SK-N-SH (cell line): Measurements from ENCODE around the gene MST1R. TPM values are rescaled to one million over a fixed set of nuclear protein-coding genes. Genes with fewer than 3 reads are reported as not detected.

Experiments
- CTCF ChIA-PET: fragments of 300-600, 350-600 bp; formaldehyde crosslinking; extraction: SDS; loops from one replicate; lab custom pipeline; 2021; lab: Yijun Ruan, JAX
- POLR2A ChIA-PET: fragments of 350-600 bp; sonication (Branson Sonifier 250); formaldehyde crosslinking; extraction: SDS; loops from one replicate; lab custom pipeline; 2020; ENCODE audit warnings: antibody characterized with exemption, inconsistent platforms; lab: Yijun Ruan, JAX
- DNase-seq: peaks from one replicate; pipeline ENCODE4 v3.0.0; 2012
- H2AFZ ChIP-seq: fragments of 200-600 bp; sonication (generic); 2 replicates; pipeline ENCODE4 v1.8.1; 2016; ENCODE audit warnings: antibody characterized with exemption, mild to moderate bottlenecking, low read depth
- H3F3A ChIP-seq: fragments of 200-600 bp; sonication (generic); replicated peaks from 2 replicates; pipeline ENCODE3; 2016; ENCODE audit warnings: antibody characterized with exemption, mild to moderate bottlenecking; ENCODE audit not compliant: insufficient read depth
- H3K27ac ChIP-seq, 2 experiments: fragments of 200-500 bp in 1 of 2; fragments of 200-600 bp in 1 of 2; sonication (Bioruptor generic) in 1 of 2; sonication (generic), shearing (Covaris generic) in 1 of 2; 2 replicates each; pipeline versions ENCODE4 v1.5.1 to v1.6.1; 2014 to 2016; ENCODE audit warnings: low read depth in 2 of 2, inconsistent platforms in 1 of 2, low read length in 1 of 2, mild to moderate bottlenecking in 1 of 2, mixed read lengths in 1 of 2
- H3K27me3 ChIP-seq: fragments of 200-600 bp; sonication (generic), shearing (Covaris generic); 2 replicates; pipeline ENCODE4 v1.6.1; 2016; ENCODE audit warnings: mixed run types; ENCODE audit not compliant: insufficient read depth
- H3K36me3 ChIP-seq, 2 experiments: fragments of 200-500 bp in 1 of 2; fragments of 200-600 bp in 1 of 2; sonication (Bioruptor generic) in 1 of 2; sonication (generic) in 1 of 2; replicated peaks in 1 of 2; 2 replicates each; pipeline versions ENCODE3 to v1.5.1; 2014 to 2016; ENCODE audit warnings: low read length in 1 of 2, mild to moderate bottlenecking in 1 of 2; ENCODE audit not compliant: insufficient read depth in 2 of 2, control insufficient read depth in 1 of 2
- H3K4me1 ChIP-seq, 2 experiments: fragments of 200-500 bp in 1 of 2; fragments of 200-600 bp in 1 of 2; sonication (Bioruptor generic) in 1 of 2; sonication (generic), shearing (Covaris generic) in 1 of 2; 2 replicates each; pipeline versions ENCODE4 v1.5.1 to v1.6.1; 2014 to 2016; ENCODE audit warnings: low read depth in 1 of 2, low read length in 1 of 2, mixed run types in 1 of 2; ENCODE audit not compliant: insufficient read depth in 2 of 2, control insufficient read depth in 1 of 2
- H3K4me2 ChIP-seq: fragments of 200-600 bp; sonication (generic), shearing (Covaris generic); 2 replicates; pipeline ENCODE4 v1.6.1; 2017; ENCODE audit warnings: mixed run types
- H3K4me3 ChIP-seq, 2 experiments: fragments of 200-500 bp in 1 of 2; fragments of 200-600 bp in 1 of 2; sonication (Bioruptor generic) in 1 of 2; sonication (generic), shearing (Covaris generic) in 1 of 2; 2 replicates each; pipeline versions ENCODE4 v1.5.1 to v1.8.1; 2014 to 2016; ENCODE audit warnings: low read depth in 2 of 2, inconsistent platforms in 1 of 2, low read length in 1 of 2, mild to moderate bottlenecking in 1 of 2, mixed read lengths in 1 of 2, moderate library complexity in 1 of 2
- H3K79me2 ChIP-seq: fragments of 200-600 bp; sonication (generic); 2 replicates; pipeline ENCODE4 v1.8.1; 2017; ENCODE audit warnings: mild to moderate bottlenecking; ENCODE audit not compliant: insufficient read depth
- H3K9ac ChIP-seq: fragments of 200-600 bp; sonication (generic); 2 replicates; pipeline ENCODE4 v1.6.1; 2017; ENCODE audit warnings: mixed run types
- H3K9me2 ChIP-seq: fragments of 200-600 bp; sonication (generic); 2 replicates; pipeline ENCODE4 v1.6.1; 2017; ENCODE audit warnings: mixed run types
- H3K9me3 ChIP-seq: fragments of 200-600 bp; sonication (generic); 2 replicates; pipeline ENCODE4 v1.6.1; 2017; ENCODE audit warnings: mixed run types, mild to moderate bottlenecking, moderate library complexity
- H4K20me1 ChIP-seq: fragments of 200-600 bp; sonication (generic); 2 replicates; pipeline ENCODE4 v1.6.1; 2017; ENCODE audit warnings: mild to moderate bottlenecking, mixed run types; ENCODE audit not compliant: insufficient read depth
- CHD2 ChIP-seq: fragments of 150-350 bp; IDR thresholded peaks from 2 replicates; pipeline ENCODE4 v1.6.1; 2018; ENCODE audit warnings: low read length; ENCODE audit not compliant: partially characterized antibody
- ELF1 ChIP-seq: IDR thresholded peaks from 2 replicates; pipeline ENCODE4 v1.4.0; 2012
- EP300 ChIP-seq, 2 experiments: IDR thresholded peaks; 2 replicates each; pipeline versions ENCODE4 v1.4.0 to v1.6.1; 2012; ENCODE audit warnings: borderline replicate concordance in 1 of 2, low read depth in 1 of 2, low read length in 1 of 2
- EZH2phosphoT487 ChIP-seq: fragments of 200-600 bp; sonication (generic); IDR thresholded peaks from 2 replicates; pipeline ENCODE4 v1.6.1; 2017; ENCODE audit warnings: low read depth, mixed run types, mild to moderate bottlenecking, antibody characterized with exemption, moderate library complexity, borderline replicate concordance
- FOSL2 ChIP-seq: IDR thresholded peaks from 2 replicates; pipeline ENCODE4 v1.4.0; 2012; ENCODE audit warnings: low read depth, mild to moderate bottlenecking, moderate library complexity, borderline replicate concordance
- FOXM1 ChIP-seq: IDR thresholded peaks from 2 replicates; pipeline ENCODE4 v1.4.0; 2012; ENCODE audit warnings: low read depth, mild to moderate bottlenecking
- GATA2 ChIP-seq: sonication (generic); formaldehyde crosslinking; IDR thresholded peaks from 2 replicates; pipeline ENCODE4 v1.5.0; 2020; ENCODE audit warnings: mild to moderate bottlenecking, missing genetic modification reagents
- JUND ChIP-seq: IDR thresholded peaks from 2 replicates; pipeline ENCODE4 v1.4.0; 2012
- MEF2A ChIP-seq: IDR thresholded peaks from 2 replicates; pipeline ENCODE4 v1.4.0; 2012; ENCODE audit warnings: low read depth, borderline replicate concordance
- NFIC ChIP-seq: IDR thresholded peaks from 2 replicates; pipeline ENCODE4 v1.4.0; 2012; ENCODE audit warnings: borderline replicate concordance
- NRF1 ChIP-seq: IDR thresholded peaks from 2 replicates; pipeline ENCODE4 v1.6.1; 2012; ENCODE audit warnings: low read depth, mild to moderate bottlenecking, low read length
- POLR2AphosphoS5 ChIP-seq: IDR thresholded peaks from 2 replicates; pipeline ENCODE4 v1.6.1; 2012; ENCODE audit warnings: low read depth, low read length
- RAD21 ChIP-seq: IDR thresholded peaks from 2 replicates; pipeline ENCODE4 v1.6.1; 2012; ENCODE audit warnings: mild to moderate bottlenecking, low read length
- RCOR1 ChIP-seq: fragments of 150-350 bp; IDR thresholded peaks from 2 replicates; pipeline ENCODE4 v1.6.1; 2017; ENCODE audit warnings: antibody characterized with exemption, low read length
- SMC3 ChIP-seq: IDR thresholded peaks from 2 replicates; pipeline ENCODE4 v1.6.1; 2012; ENCODE audit warnings: low read depth, low read length, improper control_type of control experiment
- TEAD4 ChIP-seq: IDR thresholded peaks from 2 replicates; pipeline ENCODE4 v1.4.0; 2012; ENCODE audit warnings: mild to moderate bottlenecking, borderline replicate concordance; ENCODE audit not compliant: insufficient read depth
- YY1 ChIP-seq: IDR thresholded peaks from 2 replicates; pipeline ENCODE4 v1.4.0; 2012; ENCODE audit warnings: low read depth, mild to moderate bottlenecking
- WGBS: methylation state at CpG from one replicate; pipeline ENCODE4 v1.1.6; 2017; ENCODE audit warnings: low lambda C conversion rate; 5-methylcytosine and 5-hydroxymethylcytosine counted together
- polyA plus RNA-seq, 3 experiments: library from polyadenylated mRNA; depleted of rRNA; stranded (reverse); fragments of >200 nt; gene quantifications; 2 replicates each; pipeline ENCODE4 v1.2.3, GENCODE V29; 2012
- TF ChIP-seq, protein P1 (sequence below): fragments of 150-350 bp; IDR thresholded peaks from 2 replicates; pipeline ENCODE4 v1.6.1; 2016; ENCODE audit warnings: mild to moderate bottlenecking, low read depth, low read length
- TF ChIP-seq, protein P2 (sequence below): IDR thresholded peaks from 2 replicates; pipeline ENCODE4 v1.6.1; 2012; ENCODE audit warnings: mild to moderate bottlenecking, low read depth, low read length, moderate library complexity
- TF ChIP-seq, protein P3 (sequence below): fragments of 200-600 bp; sonication (generic); IDR thresholded peaks from 2 replicates; pipeline ENCODE4 v1.6.1; 2017; ENCODE audit warnings: antibody characterized with exemption, mild to moderate bottlenecking, moderate library complexity

MST1R gene
- polyA plus RNA-seq, 1 of the 3 experiments (the other 2 are of a cell fraction): 0.23 TPM

DNA sequence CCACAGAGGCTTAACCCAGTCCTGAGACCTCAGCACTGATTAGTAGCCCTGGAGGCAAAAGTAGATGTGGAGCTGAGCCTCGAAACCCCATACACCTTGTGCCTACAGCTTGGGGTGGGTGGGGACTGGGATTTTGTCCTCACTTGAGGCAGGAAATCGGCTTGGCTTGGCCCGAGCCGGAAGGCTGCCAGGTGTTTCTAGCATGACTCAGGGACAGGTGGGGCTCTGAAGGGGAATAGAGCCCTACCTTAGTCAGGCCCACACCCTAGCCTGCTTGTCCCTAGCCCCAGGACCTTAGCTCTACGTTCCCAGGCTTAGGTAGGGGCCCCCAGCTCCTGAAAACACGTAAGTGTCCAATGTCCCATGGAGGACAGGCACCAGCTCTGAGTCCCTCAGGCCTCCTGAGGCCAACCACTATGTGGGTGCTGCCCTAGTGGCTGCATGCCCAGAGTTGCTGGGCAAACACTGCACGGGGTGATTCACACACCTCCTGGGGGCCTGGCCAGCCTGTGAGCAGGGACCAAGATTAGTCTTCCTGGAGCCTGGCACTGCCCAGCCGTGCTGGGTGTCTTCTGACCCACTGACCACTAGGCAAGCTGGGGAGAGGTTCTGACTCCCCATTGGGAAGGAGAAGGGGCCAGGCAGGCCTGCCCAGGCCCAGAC is 3.1 kb downstream of the MST1R start:
- H3F3A ChIP-seq: no peaks in the 10 kb centered on the region
- DNase-seq: no peak
- ChIA-PET CTCF (interaction anchor here (0.6 to 4.5 kb wide), 10 partner anchors 11 to 199 kb away, joined by 3 to 26 read pairs (median 5); partner anchors contain the start of genes CDHR4 and INKA1), POLR2A (interaction anchor here (1.0 kb wide), 1 partner anchor 97 kb away, joined by 3 read pairs; the partner anchor contains the start of gene INKA1)
- no peaks in the 10 kb centered on the region for H3K36me3 ChIP-seq
- H3K9ac ChIP-seq: no peak overlapping the region
- no peaks in the 10 kb centered on the region for H3K27me3 ChIP-seq
- peaks cover 0 to 6% of the 10 kb centered on the region in 2 experiments; a peak in 1 of 4 replicates for H3K4me1 ChIP-seq
- TF ChIP-seq, protein P1, sequence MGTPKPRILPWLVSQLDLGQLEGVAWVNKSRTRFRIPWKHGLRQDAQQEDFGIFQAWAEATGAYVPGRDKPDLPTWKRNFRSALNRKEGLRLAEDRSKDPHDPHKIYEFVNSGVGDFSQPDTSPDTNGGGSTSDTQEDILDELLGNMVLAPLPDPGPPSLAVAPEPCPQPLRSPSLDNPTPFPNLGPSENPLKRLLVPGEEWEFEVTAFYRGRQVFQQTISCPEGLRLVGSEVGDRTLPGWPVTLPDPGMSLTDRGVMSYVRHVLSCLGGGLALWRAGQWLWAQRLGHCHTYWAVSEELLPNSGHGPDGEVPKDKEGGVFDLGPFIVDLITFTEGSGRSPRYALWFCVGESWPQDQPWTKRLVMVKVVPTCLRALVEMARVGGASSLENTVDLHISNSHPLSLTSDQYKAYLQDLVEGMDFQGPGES: no peak
- TF ChIP-seq NFIC (peak; percentile 64; the same call in 1 of the 2 replicates), FOSL2 (peak; percentile 46; the same call in 1 of the 2 replicates), ELF1 (no peak), SMC3 (no peak), EP300 (IDR thresholded peaks at IDR 0.05; ENCODE audit: borderline replicate concordance in 1 of 2, low read depth in 1 of 2, low read length in 1 of 2) (no peak)
- WGBS: no CpG with 5 or more reads among the region's 8 CpGs
- no peak overlapping the region for H3K4me3 ChIP-seq
- H4K20me1 ChIP-seq: no peaks in the 10 kb centered on the region
- H2AFZ ChIP-seq: no peak overlapping the region
- no peaks in the 10 kb centered on the region for H3K9me2 ChIP-seq
- no peaks in the 10 kb centered on the region for H3K9me3 ChIP-seq
- H3K4me2 ChIP-seq: no peak overlapping the region
- H3K27ac ChIP-seq: no peak overlapping the region
- H3K79me2 ChIP-seq: no peaks in the 10 kb centered on the region

DNA sequence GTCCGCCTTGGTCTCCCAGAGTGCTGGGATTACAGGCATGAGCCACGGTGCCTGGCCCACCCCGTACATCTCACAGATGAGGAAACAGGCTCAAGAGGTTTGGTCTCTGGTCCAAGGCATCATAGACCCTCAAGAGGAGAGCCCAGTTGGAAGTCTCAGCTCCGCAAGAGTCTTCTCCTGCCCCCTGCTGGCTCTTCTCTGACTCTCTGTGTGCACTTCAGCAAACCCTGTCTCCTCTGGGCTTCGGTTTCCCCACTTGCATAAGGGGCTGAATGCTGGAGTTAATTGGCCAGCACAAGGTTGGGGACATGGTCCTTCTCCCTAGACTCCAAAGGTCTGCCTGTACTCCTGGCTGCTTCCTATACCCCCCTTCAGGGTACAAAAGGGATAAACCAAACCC is 3.9 kb downstream of the MST1R start:
- Histone ChIP-seq H3K79me2 (no peaks in the 10 kb centered on the region), H3K4me3 (no peak overlapping the region), H3K27ac (no peak overlapping the region), H3K4me1 (peaks cover 0 to 6% of the 10 kb centered on the region in 2 experiments; a peak in 1 of 4 replicates), H3K9me3 (no peaks in the 10 kb centered on the region), H2AFZ (no peak overlapping the region)
- peak; percentile 58 for DNase-seq
- CTCF ChIA-PET: interaction anchor here (0.6 to 4.5 kb wide), 11 partner anchors 10 to 198 kb away, joined by 3 to 26 read pairs (median 5); partner anchors contain the start of genes CDHR4 and INKA1
- 81% methylated on average over 4 of the region's 5 CpGs for WGBS
- POLR2A ChIA-PET: interaction anchor here (0.7 to 1.0 kb wide), 2 partner anchors 97 to 98 kb away, joined by 3 to 5 read pairs; partner anchors contain the start of gene INKA1
- TF ChIP-seq GATA2 (no peak), FOXM1 (no peak), EZH2phosphoT487 (no peak), POLR2AphosphoS5 (no peak), RCOR1 (no peak), MEF2A (no peak), CHD2 (no peak), RAD21 (peak; percentile 60), JUND (no peak), SMC3 (peak; percentile 42), TEAD4 (no peak), YY1 (no peak), NRF1 (no peak)
- TF ChIP-seq, protein P2, sequence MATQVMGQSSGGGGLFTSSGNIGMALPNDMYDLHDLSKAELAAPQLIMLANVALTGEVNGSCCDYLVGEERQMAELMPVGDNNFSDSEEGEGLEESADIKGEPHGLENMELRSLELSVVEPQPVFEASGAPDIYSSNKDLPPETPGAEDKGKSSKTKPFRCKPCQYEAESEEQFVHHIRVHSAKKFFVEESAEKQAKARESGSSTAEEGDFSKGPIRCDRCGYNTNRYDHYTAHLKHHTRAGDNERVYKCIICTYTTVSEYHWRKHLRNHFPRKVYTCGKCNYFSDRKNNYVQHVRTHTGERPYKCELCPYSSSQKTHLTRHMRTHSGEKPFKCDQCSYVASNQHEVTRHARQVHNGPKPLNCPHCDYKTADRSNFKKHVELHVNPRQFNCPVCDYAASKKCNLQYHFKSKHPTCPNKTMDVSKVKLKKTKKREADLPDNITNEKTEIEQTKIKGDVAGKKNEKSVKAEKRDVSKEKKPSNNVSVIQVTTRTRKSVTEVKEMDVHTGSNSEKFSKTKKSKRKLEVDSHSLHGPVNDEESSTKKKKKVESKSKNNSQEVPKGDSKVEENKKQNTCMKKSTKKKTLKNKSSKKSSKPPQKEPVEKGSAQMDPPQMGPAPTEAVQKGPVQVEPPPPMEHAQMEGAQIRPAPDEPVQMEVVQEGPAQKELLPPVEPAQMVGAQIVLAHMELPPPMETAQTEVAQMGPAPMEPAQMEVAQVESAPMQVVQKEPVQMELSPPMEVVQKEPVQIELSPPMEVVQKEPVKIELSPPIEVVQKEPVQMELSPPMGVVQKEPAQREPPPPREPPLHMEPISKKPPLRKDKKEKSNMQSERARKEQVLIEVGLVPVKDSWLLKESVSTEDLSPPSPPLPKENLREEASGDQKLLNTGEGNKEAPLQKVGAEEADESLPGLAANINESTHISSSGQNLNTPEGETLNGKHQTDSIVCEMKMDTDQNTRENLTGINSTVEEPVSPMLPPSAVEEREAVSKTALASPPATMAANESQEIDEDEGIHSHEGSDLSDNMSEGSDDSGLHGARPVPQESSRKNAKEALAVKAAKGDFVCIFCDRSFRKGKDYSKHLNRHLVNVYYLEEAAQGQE: no peak
- TF ChIP-seq, protein P3, sequence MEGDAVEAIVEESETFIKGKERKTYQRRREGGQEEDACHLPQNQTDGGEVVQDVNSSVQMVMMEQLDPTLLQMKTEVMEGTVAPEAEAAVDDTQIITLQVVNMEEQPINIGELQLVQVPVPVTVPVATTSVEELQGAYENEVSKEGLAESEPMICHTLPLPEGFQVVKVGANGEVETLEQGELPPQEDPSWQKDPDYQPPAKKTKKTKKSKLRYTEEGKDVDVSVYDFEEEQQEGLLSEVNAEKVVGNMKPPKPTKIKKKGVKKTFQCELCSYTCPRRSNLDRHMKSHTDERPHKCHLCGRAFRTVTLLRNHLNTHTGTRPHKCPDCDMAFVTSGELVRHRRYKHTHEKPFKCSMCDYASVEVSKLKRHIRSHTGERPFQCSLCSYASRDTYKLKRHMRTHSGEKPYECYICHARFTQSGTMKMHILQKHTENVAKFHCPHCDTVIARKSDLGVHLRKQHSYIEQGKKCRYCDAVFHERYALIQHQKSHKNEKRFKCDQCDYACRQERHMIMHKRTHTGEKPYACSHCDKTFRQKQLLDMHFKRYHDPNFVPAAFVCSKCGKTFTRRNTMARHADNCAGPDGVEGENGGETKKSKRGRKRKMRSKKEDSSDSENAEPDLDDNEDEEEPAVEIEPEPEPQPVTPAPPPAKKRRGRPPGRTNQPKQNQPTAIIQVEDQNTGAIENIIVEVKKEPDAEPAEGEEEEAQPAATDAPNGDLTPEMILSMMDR: peak; percentile 27; the same call in 1 of the 2 replicates
- TF ChIP-seq, all 33 proteins: peak for 3
- Histone ChIP-seq H3F3A (no peaks in the 10 kb centered on the region), H3K9ac (no peak overlapping the region), H3K27me3 (no peaks in the 10 kb centered on the region), H3K9me2 (no peaks in the 10 kb centered on the region), H4K20me1 (no peaks in the 10 kb centered on the region), H3K4me2 (no peak overlapping the region), H3K36me3 (no peaks in the 10 kb centered on the region)
